GM12878 (cell line): ENCODE measurements around the gene FBXO3. TPM values are rescaled to one million over a fixed set of nuclear protein-coding genes. Genes with fewer than 3 reads are reported as not detected.

ENCODE experiments used
- ATAC-seq: fragments of 200-7000 bp; cut with Tn5 transposase; 3 replicates; pipeline ENCODE4 v1.9.1; 2020; ENCODE audit warnings: mild to moderate bottlenecking, moderate library complexity
- BruUV-seq: library from RNA; stranded (reverse); fragments of 400-500 nt; replicated peaks from 2 replicates; lab custom pipeline; 2021; lab: Mats Ljungman, UMichigan
- CTCF ChIA-PET: fragments of 300-600 bp; sonication (Branson Sonifier 250); formaldehyde crosslinking; extraction: SDS; loops from one replicate; lab custom pipeline; 2021; ENCODE audit warnings: inconsistent platforms; lab: Yijun Ruan, JAX
- POLR2A ChIA-PET: fragments of 350-600 bp; formaldehyde crosslinking; extraction: SDS; loops from one replicate; lab custom pipeline; 2021; ENCODE audit warnings: inconsistent platforms; lab: Charles Lee
- RAD21 ChIA-PET: fragments of 300-600 bp; sonication (Branson Sonifier 250); formaldehyde crosslinking; loops from one replicate; lab custom pipeline; 2023; ENCODE audit warnings: antibody characterized with exemption; ENCODE audit not compliant: unreplicated experiment; lab: Charles Lee
- SMC1A ChIA-PET: fragments of 300-600 bp; sonication (Branson Sonifier 250); formaldehyde crosslinking; loops from one replicate; lab custom pipeline; 2023; ENCODE audit not compliant: unreplicated experiment, uncharacterized antibody; lab: Charles Lee
- DNase-seq: peaks from one replicate; pipeline ENCODE4 v3.0.0-alpha.2; 2011; ENCODE audit warnings: low read depth, low spot score
- FAIRE-seq: peaks from 3 replicates; lab custom pipeline; 2011; peaks lifted over from hg19 to GRCh38; lab: Jason Lieb, UNC
- H2AFZ ChIP-seq: 2 replicates; pipeline ENCODE4 v1.6.0; 2011; ENCODE audit warnings: low read depth, low read length, control low read depth; ENCODE audit not compliant: control insufficient read depth
- H3K27ac ChIP-seq: 2 replicates; pipeline ENCODE4 v1.5.1; 2011; ENCODE audit warnings: control low read depth; ENCODE audit not compliant: control insufficient read depth, insufficient read depth
- H3K27me3 ChIP-seq, 2 experiments: replicated peaks in 1 of 2; 2 replicates each; pipeline versions ENCODE4 v1.6.0 to v1.6.1; 2011; ENCODE audit warnings: low read length in 1 of 2; ENCODE audit not compliant: control insufficient read depth in 2 of 2, insufficient read depth in 2 of 2
- H3K36me3 ChIP-seq, 2 experiments: 2 replicates each; pipeline ENCODE4 v1.5.1; 2011; ENCODE audit warnings: low read length in 1 of 2; ENCODE audit not compliant: control insufficient read depth in 2 of 2, insufficient read depth in 2 of 2
- H3K4me1 ChIP-seq: 2 replicates; pipeline ENCODE4 v1.6.1; 2011; ENCODE audit warnings: mild to moderate bottlenecking, low read length, moderate library complexity, mixed read lengths; ENCODE audit not compliant: control insufficient read depth, insufficient read depth
- H3K4me2 ChIP-seq: 2 replicates; pipeline ENCODE4 v1.6.0; 2011; ENCODE audit warnings: control low read depth; ENCODE audit not compliant: control insufficient read depth, insufficient read depth
- H3K4me3 ChIP-seq: fragments of 200-600 bp; sonication (generic); 2 replicates; pipeline ENCODE4 v1.5.1; 2016
- H3K79me2 ChIP-seq: 2 replicates; pipeline ENCODE4 v1.6.0; 2011; ENCODE audit warnings: low read length; ENCODE audit not compliant: control insufficient read depth, insufficient read depth
- H3K9ac ChIP-seq: 2 replicates; pipeline ENCODE4 v1.8.0; 2011; ENCODE audit warnings: low read length, control low read depth, mixed read lengths; ENCODE audit not compliant: control insufficient read depth, insufficient read depth
- H3K9me3 ChIP-seq: replicated peaks from 3 replicates; pipeline ENCODE4 v1.5.1; 2011; ENCODE audit warnings: mild to moderate bottlenecking, low read length; ENCODE audit not compliant: control insufficient read depth, insufficient read depth
- H4K20me1 ChIP-seq: 2 replicates; pipeline ENCODE4 v1.6.0; 2011; ENCODE audit not compliant: control insufficient read depth, insufficient read depth
- RB1 ChIP-seq: fragments of 450-650 bp; formaldehyde crosslinking; IDR thresholded peaks from 2 replicates; pipeline ENCODE4 v1.6.1; 2017; ENCODE audit warnings: mild to moderate bottlenecking, borderline replicate concordance
- SIN3A ChIP-seq: IDR thresholded peaks from 2 replicates; pipeline ENCODE4 v1.6.1; 2012; ENCODE audit warnings: low read depth, low read length, improper control_type of control experiment
- ZBTB33 ChIP-seq: fragments of 450-650 bp; IDR thresholded peaks from 2 replicates; pipeline ENCODE4 v1.6.1; 2017; ENCODE audit warnings: mild to moderate bottlenecking
- WGBS: methylation state at CpG from one replicate; pipeline ENCODE4 v1.1.6; 2016; ENCODE audit warnings: low lambda C conversion rate; ENCODE audit not compliant: insufficient replicate concordance, insufficient coverage; ENCODE audit errors: missing lambda C conversion rate; 5-methylcytosine and 5-hydroxymethylcytosine counted together
- in situ Hi-C: fragments of 300-500 bp; cut with MboI; formaldehyde crosslinking; loops from 9 replicates; pipeline ENCODE4 v1.14.3; 2018; ENCODE audit warnings: mixed read lengths
- intact Hi-C: fragments of 100-400 bp; cut with micrococcal nuclease; formaldehyde crosslinking; loops from one replicate; pipeline ENCODE4 v1.14.2; 2022; ENCODE audit not compliant: unreplicated experiment
- polyA plus RNA-seq, 11 experiments: library from polyadenylated mRNA; depleted of rRNA in 4 of 11; unstranded in 6 of 11; stranded (reverse) in 5 of 11; fragments of >200 nt; fragmentation: Nextera tagmentation in 4 of 11; fragmentation: Illumina TruSeq in 1 of 11; extraction: Ambion mirVana in 4 of 11; extraction: Trizol in 1 of 11; gene quantifications; 1 replicate in 1 of 11; 2 replicates in 10 of 11; pipeline versions ENCODE4 v1.2.1 to v1.2.3, GENCODE V29; 2011 to 2016; ENCODE audit warnings: inconsistent platforms in 2 of 11, missing spikeins in 2 of 11, low read depth in 1 of 11
- total RNA-seq, 4 experiments: library from RNA; depleted of rRNA in 3 of 4; stranded (reverse); fragments of >200 nt in 3 of 4; fragmentation: Illumina TruSeq in 1 of 4; extraction: Trizol in 1 of 4; gene quantifications; 2 replicates each; pipeline versions ENCODE4 v1.2.1 to v1.2.3, GENCODE V29; 2013 to 2021

FBXO3 gene
- total and polyA plus RNA-seq, 10 of the 15 experiments (the other 5 are each of a cell fraction or from before 2014, with no cell fraction given): 8.9 to 33.4 (median 13.8) TPM

- WGBS: 57% methylated on average over 9 of the region's 9 CpGs
- H3K27me3 ChIP-seq: no peaks in the 10 kb centered on the region
- ChIA-PET POLR2A (interaction anchor here (0.6 to 0.9 kb wide), 2 partner anchors 27 to 1139 kb away, joined by 4 read pairs; no protein-coding TSS in a partner anchor), SMC1A (interaction anchor here (2.2 to 2.4 kb wide), 2 partner anchors 17 to 54 kb away, joined by 6 to 8 read pairs; no protein-coding TSS in a partner anchor), RAD21 (no interaction called here)
- H3K4me1 ChIP-seq: peaks cover 19% of the 10 kb centered on the region
- H3K4me2 ChIP-seq: no peak overlapping the region
- no peaks in the 10 kb centered on the region for H3K9me3 ChIP-seq
- H4K20me1 ChIP-seq: no peaks in the 10 kb centered on the region
- TF ChIP-seq SIN3A (no peak), ZBTB33 (no peak), RB1 (no peak)
- TF ChIP-seq, all 136 proteins: peak for 0
- peaks cover 3% of the 10 kb centered on the region for H3K79me2 ChIP-seq
- H2AFZ ChIP-seq: no peak overlapping the region
- in situ Hi-C loops (no loop called here), intact Hi-C loops (loop anchor here (10.0 kb wide), 1 partner anchor 457 kb away; no protein-coding TSS in a partner anchor)
- no peak overlapping the region for H3K9ac ChIP-seq
- no peak for ATAC-seq
- no peak for FAIRE-seq
- CTCF ChIA-PET: interaction anchor here (0.6 to 2.2 kb wide), 4 partner anchors 9 to 985 kb away, joined by 3 to 8 read pairs (median 4); no protein-coding TSS in a partner anchor
- H3K4me3 ChIP-seq: no peak overlapping the region
- BruUV-seq: no TSS peak
- H3K36me3 ChIP-seq: no peaks in the 10 kb centered on the region
- H3K27ac ChIP-seq: no peak overlapping the region
- no peak for DNase-seq
These were observed 3.6 kb upstream of the FBXO3 start for GRCh38 chr11:33777906-33778305.
